NCI-H226 (cell line): Measurements from ENCODE around the gene PHACTR3.

Experiments used
- DNase-seq: peaks from one replicate; pipeline ENCODE4 v3.0.0-alpha.2; 2015

Gene PHACTR3

DNA sequence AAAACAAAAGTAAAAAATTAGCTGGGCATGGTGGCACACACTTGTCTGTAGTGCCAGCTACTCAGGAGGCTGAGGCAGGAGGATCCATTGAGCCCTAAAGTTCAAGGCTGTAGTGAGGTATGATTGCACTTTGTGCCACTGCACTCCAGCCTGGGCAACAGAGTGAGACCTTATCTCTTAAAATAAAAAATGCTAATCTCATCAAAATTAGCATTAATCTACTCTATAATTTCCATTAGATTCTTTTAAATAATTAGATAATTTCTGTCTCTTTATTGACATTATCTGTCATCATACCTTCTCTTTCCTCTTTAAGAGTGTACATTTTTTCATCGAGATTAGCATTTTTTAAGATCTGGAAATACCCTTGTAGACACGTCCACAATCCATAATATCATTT, 48.0 kb downstream of the PHACTR3 start:
- DNase-seq, result no peak

DNA sequence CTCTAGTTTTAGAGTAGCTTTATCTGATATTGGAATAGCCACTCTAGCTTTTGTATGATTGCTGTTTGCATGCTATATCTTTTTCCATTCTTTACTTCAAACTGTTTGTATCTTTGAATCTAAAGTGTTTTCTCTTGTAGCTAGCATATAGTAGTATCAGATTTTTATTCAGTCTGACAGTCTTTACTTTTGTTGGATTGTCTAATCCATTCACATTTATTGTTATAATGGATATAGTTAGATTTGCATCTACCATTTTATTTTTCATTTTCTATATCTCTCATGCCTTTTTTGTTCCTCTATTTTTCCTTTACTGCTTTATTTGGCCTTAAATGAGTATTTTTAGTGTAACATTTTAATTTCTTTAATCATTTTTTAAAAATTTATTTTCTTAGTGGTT, 52.1 kb downstream of the PHACTR3 start:
- no peak for DNase-seq

DNA sequence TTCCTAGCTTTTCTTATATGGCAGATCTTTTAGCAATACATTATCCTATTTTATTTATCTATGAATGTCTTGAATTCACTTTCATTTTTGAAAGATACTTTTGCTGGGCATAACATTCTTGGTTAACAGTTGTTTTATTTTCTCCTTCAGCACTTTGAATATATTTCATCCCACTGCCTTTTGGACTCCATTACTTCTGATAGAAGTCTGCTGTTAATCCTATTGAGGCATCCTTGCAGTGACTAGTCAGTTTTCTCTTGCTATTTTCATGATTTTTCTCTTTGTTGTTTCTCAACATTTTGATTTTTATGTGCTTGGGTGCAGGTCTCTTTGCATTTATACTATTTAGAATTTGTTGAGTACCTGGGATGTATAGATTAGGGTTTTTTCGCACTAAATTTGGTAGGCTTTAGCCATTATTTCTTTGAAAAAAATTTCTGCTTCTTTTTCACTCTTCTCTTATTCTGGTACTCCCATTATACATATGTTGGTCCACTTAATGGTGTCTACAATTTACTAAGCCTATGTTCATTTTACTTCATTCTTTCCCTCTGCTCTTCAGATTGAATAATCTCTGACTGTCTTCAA, 53.2 kb downstream of the PHACTR3 start:
- DNase-seq, result no peak

DNA sequence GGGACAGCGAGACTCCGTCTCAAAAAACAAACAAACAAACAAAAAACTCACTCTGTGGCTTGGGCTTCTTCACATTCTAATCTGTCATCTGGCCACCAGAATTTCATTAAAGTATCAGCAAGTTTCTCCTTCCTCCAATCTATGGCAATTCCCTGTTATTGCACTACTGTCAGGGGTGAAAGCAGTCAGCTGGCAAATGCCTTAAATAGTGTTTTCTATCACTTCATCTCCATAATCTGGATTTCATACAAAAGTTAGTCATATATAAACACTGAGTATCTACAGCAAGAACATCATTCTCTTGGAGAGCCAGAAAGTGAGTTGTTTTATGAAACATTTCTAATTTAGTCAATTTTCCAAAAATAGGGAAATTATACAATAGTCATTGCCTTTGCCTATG, 56.1 kb downstream of the PHACTR3 start:
- DNase-seq, result no peak

DNA sequence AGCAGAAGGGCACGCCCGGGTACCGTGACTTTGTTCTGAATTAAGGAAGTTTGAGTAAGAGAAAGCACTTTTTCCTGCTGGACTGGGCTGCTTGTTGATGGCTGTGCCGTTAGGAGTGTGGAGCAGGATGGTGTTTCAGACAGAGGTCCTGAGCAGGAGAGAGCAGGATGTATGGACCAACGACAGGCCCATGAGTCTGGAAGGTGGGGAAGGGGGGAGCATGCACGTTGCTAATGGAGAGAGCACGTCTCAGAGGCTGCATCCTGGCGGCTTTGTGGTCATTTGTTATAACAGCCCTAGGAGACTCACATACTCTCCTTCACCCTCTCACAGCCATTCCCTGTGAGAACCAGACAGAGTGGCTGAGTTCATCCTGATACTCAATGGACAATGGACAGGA, 56.8 kb downstream of the PHACTR3 start:
- no peak for DNase-seq

DNA sequence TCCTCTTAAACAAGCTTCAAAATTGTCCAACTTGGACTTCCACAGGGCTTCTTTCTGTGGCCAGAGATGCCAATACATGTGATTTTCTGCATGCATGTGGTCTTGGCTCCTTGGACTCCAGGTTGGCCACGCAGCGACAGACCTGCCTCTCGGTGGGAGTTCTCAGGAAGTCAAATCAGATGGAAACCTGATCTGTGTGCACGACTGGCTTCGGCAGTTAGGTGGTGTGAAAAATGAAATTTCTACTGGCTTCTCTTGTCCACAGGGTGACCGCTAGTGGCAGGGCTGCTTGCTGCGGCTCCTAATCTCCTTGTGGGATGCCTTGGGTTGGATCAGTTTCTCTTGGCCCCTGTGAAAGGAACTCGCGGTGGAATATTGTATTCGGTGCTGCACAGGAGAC, 57.3 kb downstream of the PHACTR3 start:
- DNase-seq, result no peak

DNA sequence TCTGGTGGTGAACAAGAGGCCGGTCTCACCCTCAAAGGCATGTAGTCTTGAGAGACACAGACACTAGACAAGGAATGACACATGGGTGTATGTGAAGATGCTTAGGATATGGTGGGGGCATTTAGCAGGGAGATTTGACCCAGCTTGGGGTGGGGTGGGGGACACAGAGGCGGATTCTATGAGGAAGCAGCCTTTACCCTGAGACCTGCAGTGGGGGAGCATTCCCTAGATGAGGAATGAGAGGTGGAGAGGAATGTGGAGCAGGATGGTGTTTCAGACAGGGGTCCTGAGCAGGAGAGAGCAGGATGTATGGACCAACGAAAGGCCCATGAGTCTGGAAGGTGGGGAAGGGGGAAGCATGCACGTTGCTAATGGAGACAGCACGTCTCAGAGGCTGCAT, 57.8 kb downstream of the PHACTR3 start:
- no peak for DNase-seq

DNA sequence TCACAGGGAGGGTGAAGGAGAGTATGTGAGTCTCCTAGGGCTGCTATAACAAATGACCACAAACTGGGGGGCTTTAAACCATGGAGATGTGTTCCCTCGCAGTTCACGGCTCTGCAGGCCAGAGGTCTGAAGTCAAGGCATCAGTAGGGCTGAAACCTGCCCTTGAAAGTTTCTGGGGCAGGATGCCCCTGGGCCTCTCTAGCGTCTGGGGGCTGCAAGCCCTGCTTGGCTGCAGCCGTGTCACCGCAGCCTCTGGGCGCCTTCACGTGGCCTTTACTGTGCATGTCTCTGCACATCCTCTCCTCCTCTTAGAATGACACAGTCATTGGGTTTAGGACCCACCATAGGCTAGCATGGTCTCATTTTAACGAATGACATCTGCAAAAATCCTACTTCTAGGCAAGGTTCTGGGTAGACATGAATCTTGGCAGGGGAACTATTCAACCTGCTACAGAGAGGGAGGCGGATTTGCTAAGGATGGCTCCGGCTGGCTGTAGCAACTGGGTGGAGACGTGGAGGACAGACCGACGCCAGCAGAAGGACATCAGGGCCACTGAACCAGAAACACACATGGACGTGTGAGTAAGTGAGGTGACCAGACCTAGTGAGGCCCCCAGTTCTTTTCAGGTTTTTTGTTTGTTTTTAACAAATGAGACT, 58.6 kb downstream of the PHACTR3 start:
- no peak for DNase-seq

DNA sequence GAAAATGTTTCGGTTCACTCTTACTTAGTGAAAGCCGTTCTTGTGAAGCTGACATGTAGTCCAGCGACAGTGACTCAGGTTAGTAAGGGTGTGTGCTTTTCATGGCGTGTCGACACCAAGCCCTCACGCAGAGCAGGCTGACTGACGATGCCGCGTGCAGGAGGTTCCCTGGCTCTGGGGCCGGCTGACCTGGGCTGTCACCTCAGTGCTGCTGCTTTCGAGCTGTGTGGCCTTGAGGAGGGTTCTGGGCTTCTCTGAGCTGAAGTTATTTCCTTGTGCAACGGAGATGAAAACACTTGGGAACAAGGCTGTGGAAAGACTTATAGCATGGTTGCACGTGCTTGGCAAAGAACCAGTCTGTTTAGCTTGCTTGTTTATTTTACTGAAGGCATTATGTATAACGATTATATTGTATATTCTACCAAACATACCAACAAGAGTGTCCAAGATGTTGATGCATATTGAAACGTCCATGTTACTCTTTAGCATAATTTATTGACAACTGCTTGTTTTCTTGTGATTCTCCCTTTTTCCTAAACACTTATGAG, 59.2 kb downstream of the PHACTR3 start:
- DNase-seq, result no peak

DNA sequence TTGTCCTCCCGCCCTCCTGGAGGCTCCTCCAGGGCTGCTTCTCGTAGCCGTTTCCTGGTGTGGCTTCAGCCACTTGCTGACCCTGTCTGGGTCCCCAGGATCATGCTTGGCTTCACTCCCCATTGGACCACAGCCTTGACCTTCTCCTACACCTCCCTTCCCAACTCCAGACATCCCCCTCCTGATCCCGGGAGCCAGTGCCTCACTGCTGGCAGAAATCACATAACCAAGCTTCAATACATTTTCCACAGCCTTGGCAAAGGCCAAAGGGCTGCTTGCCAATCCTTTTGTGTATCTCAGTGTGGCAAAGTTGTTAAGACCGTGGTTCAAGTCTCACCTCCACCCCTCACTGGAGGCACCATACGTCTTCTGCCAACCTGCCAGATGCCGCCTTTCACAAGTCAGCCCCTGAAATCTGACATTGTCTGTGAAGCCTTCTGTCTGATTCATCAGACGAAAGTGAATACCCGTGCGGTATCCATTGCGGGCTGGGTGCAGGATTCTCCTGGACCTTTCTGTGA, 60.1 kb downstream of the PHACTR3 start:
- DNase-seq, result no peak

DNA sequence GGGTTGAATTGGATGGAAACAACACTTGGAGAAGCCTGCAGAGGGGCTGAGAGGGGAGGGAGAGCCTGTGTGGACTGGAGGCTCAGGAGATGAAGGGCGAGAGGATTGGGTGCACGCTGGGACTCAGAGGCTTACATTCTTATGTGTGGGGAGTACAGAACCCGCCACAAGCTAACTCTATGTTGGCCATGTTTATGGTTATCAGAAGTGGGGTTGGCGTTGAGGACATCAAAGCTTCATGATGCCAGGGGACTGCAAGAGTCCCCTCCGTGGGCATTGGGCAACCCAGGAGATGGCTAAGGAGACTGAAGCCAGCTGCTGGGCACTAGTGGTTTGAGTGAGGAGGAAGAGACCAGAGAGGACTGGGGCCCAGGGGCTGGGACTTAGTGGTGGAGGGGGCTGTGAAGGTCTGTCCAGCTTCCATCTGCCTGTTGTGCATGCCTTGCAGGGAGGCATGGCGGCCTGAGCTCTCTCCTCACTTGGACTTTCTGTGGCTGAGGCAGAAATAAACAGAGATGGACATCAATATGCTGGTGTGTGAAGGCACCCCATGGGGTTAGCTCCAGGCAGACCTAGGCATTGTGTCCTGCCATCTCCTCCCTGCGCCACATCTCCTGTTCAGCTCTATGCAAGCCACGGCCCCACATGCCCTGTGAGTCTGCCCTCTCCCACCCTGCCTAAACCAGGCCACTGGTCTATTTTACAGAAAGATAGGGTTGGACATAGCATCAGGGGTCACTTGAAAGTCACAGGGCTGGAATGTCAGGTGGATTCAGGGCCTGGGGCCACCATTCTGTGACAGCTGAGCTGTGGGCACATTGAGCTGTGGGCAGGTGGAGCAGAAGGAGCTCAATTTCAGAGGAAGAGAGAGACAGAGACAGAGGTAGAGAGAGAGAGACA, 61.6 kb downstream of the PHACTR3 start:
- no peak for DNase-seq

DNA sequence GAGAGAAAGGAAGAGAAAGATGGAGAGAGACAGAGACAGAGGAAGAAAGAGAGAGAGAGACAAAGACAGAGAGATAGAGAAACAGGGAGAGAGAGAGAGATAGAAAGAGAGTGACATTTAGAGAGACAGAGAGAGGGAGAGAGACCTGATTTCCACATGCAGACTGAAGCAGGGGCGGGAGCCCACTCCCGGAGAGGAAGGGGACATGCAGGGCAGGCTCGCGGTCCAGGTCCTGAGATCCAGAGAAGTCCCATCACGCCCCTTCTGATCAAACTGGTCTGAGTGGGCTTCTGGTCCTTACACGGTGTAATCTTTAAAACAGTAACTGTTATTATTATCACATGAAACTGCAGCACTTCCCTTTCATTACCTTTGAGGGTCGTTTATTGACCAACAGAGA, 62.2 kb downstream of the PHACTR3 start:
- no peak for DNase-seq

DNA sequence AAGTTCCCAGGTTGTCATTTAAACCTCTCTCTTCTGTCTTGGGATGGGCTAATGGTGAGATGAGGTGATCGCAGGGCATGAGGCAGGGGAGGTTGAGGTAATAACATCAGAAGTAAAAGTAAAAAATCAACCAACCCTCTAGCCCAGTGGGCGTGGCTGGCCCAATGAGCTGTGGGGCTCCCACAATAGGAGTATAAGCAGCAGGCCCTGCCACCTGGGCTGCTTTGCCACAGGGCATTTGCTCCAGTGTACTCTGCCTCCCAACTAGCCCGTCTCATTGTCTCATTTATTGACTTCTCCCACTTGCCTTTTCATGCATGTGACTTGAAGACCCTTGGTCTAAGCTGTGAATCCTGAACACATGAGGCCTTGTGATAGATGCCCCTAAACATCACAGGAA, 62.8 kb downstream of the PHACTR3 start:
- DNase-seq, result no peak

DNA sequence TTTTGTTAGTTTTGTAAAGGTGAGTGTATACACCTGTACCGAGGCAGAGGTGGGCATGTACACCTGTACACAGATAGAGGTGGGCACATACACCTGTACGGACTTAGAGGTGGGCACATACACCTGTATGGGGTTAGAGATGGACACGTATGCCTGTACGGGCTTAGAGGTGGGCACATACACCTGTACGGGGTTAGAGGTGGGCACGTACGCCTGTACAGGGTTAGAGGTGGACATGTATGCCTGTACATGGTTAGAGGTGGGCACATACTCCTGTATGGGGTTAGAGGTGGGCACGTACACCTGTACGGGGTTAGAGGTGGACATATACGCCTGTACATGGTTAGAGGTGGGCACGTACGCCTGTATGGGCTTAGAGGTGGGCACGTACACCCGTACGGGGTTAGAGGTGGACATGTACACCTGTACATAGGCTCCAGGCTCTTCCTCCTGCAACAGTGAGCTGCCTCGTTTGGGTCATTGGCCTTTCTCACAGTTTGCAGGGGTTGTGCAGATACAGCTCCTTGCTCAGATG, 63.7 kb downstream of the PHACTR3 start:
- no peak for DNase-seq

DNA sequence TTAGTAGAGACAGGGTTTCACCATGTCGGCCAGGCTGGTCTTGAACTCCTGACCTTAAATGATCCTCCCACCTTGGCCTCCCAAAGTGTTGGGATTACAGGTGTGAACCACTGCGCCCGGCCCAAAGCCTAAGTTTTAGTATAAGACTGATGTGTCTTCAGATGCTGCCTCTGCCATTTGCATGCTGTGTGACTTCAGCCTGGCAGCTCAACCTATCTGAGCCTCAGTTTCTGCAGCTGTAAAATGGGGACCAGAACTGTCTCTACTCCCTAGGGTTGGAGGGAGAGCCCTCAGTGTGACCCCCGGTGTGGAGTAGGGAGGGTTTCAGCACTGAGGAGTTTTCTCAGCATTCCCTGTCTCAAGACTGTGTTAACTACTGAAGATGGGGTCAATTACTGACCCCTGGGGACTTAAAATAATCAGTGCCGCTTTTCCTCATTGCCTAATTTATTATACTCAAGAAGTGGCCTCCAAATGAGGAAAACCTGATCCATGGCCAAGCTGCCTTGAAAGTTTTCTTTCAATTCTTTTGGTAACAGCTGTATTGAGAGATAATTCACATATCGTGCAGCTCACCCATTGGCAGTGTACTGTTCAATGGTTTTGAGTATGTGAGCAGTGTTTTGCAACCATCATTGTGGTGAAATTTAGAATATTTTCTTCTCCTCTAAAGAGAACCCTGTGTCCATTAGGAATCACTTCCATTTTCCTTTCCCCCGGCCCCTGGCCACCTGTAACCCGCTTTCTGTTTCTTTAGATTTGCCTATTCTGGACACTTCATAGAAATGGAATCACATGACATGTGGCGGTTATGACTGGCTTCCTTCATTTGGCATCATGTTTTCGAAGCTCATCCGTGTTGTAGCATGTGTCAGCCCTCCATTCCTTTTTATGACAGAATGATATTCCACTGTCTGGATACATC, 64.8 kb downstream of the PHACTR3 start:
- no peak for DNase-seq

DNA sequence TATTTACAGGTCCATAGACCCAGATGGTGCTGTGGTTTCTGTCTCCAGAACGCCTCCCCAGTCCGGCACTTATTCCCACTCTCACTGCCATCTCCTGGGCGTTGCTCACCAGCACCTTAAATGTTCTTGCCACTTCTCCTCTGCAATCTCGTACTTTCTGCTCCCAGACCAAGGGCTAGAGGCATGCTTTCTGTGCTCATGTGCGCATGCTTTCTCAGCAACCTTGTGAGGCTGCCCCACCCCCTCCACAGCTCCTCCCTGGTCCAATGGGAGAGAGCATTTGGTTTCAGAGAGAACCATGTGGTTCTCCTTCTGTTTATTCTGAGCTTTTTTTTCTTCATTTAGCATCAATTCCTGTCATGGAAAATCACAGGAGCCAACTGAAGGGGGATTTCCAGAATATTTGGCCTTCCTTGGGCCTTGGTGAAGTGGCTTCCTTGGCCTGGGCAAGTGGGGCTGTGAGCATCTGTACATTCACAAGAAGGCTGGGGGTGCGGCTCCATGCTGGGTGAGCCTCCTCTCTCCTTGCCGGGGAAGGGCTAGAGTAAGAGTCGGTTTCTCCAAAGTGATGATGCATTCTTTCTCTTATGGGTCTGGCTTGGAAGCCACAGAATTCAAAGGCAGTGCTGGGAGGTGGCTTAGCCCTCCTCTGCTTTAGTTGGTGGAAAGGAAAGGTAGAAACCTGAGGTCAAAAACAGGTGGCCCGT, 66.6 kb downstream of the PHACTR3 start:
- no peak for DNase-seq

DNA sequence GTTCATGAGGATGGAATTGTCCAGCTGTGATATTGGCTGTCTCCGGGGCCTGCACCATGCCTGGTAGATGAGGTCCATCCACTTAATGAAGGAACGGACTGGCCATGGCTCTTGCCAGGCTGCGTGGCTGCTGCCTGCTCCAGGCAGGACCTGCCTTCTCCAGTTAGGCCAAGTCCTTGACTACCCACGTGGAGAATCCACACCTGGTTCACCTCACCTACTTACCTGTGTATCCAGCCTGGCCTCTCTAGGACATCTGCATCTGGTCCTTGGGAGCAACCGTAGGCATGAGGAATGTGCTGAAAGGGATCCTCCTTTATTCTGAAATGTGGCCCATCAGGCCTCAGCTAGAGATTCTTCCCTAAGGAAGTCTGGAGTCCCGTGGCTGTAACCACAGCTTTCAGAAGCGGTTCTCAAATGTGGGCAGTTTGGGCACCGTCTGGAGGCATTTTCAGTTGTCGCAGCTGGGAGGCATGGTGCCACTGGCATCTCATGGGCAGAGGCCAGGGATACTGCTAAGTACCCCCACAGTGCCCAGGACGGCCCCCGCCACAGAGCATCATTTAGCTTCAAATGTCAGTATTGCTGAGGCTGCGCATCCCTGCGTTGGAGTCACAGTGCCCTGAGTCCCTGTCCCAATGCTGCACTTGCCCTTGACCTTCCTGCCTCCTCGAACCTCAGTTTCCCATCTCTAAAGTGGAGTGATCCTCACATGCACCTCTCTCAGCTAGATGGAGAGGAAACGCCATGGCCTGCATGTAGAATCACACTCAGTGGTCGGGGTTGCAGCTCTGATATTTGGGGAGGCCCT, 67.5 kb downstream of the PHACTR3 start:
- no peak for DNase-seq

DNA sequence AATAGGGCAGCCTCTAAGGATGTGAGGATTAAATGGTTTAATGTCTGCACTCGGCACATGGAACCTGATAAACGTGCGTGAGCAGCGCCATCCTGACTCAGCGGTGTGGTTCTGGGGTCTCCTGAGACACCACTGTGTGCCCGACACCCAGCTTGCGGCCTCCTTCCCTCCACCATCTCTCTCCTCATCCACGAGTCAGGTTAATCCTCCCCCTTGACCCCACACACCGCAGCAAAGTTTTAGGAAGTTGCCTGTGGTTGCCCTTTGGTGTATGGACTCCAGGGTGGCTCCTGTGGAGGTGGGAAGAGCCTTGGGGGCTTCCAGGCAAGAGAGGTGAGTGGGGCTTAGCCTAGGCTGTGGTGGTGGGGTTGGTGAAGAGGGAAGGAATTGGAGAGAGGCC, 68.2 kb downstream of the PHACTR3 start:
- DNase-seq, result no peak

DNA sequence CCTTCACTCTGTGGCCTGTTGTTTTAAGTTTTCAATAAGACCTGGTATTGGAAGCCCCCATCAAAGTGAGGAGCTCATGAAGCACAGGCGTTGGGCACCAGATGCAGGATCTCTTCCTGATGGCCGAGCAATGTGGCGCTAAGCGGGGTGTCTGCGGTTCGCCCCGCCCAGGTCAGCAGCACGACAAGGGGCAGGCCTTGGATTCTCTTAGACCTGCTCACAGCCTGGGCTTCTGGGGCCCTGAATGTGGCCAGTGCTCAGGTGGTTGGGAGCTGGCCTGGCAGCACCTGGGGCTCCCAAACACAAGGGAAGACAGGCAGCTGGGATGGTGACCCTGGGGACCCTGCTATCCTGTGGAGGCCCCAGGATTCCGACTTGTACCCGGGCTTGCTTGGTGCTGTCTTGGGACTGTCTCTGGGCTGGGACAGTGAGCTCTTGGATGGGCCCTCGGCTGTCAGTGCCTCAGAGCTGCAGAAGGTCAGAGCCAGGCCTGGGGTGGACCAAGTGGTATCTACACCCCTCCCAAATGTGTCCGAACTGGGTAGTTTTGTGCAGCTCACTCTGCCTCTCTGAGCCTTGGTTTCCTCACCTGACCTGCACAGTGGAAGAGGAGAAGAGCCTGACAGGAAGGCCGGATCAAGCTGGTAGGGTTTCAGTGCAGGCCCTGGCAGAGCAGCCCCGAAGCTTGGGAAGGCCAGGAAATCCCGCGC, 69.1 kb downstream of the PHACTR3 start:
- DNase-seq, result no peak

DNA sequence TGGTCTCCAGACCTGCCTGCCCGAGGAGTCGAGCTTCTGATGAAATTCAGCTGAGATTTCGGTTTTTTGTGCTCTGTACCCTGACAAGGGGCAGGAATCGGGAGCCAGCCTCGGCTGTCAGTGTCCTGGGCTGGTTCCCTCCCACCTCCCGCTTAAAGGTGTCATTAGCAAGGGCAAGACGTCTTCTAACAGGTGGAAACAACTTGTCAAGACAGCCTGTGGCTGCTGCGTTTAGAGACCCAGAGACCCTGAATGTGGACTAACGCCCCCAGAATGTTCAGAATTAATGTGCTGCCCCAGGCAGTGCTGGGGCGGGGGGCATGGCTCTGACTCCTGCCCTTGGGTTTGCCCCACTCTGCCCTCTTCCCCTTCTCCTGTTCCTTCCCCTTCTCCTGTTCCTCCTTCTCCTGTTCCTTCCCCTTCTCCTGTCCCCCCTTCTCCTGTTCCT, 69.7 kb downstream of the PHACTR3 start:
- no peak for DNase-seq
